Osteocyte (in vitro differentiated cells): ENCODE measurements around the gene SYNE4. TPM values are rescaled to one million over a fixed set of nuclear protein-coding genes. Genes with fewer than 3 reads are reported as not detected.
A peak's percentile ranks its signal among the peaks of the same experiment; 100 is the strongest.

ENCODE experiments used
- DNase-seq: peaks from one replicate; pipeline ENCODE4 v3.0.0; 2021; ENCODE audit warnings: mixed read lengths; ENCODE audit not compliant: unreplicated experiment; ENCODE audit errors: extremely low spot score
- H3K27ac Mint-ChIP-seq: one replicate; pipeline ENCODE4 v1.8.0; 2021; ENCODE audit warnings: mild to moderate bottlenecking, mixed read lengths; ENCODE audit not compliant: unreplicated experiment
- H3K27me3 Mint-ChIP-seq: one replicate; pipeline ENCODE4 v1.8.0; 2021; ENCODE audit warnings: mixed read lengths; ENCODE audit not compliant: unreplicated experiment
- H3K36me3 Mint-ChIP-seq: one replicate; pipeline ENCODE4 v1.8.0; 2021; ENCODE audit warnings: mixed read lengths; ENCODE audit not compliant: unreplicated experiment
- H3K4me1 Mint-ChIP-seq: one replicate; pipeline ENCODE4 v1.8.0; 2021; ENCODE audit warnings: mixed read lengths; ENCODE audit not compliant: unreplicated experiment
- H3K4me3 Mint-ChIP-seq: one replicate; pipeline ENCODE4 v1.8.0; 2021; ENCODE audit warnings: mild to moderate bottlenecking, moderate library complexity, mixed read lengths; ENCODE audit not compliant: unreplicated experiment
- H3K9me3 Mint-ChIP-seq: one replicate; pipeline ENCODE4 v1.8.0; 2021; ENCODE audit warnings: mixed read lengths; ENCODE audit not compliant: unreplicated experiment
- CTCF ChIP-seq: fragments of 200-600 bp; sonication (generic); IDR thresholded peaks from 2 replicates; pipeline ENCODE4 v1.5.0; 2021; ENCODE audit warnings: antibody characterized with exemption, mild to moderate bottlenecking, moderate library complexity
- total RNA-seq: library from RNA; stranded (reverse); gene quantifications from 2 replicates; pipeline ENCODE4 v1.2.1, GENCODE V29; 2021

The SYNE4 gene
- total RNA-seq, 1 donor from 2014 or later, result not detected

GRCh38 chr19:36025541-36025940 lies 16.9 kb upstream of the SYNE4 start:
- no peak overlapping the region for H3K4me3 Mint-ChIP-seq
- DNase-seq, result no peak

DNA sequence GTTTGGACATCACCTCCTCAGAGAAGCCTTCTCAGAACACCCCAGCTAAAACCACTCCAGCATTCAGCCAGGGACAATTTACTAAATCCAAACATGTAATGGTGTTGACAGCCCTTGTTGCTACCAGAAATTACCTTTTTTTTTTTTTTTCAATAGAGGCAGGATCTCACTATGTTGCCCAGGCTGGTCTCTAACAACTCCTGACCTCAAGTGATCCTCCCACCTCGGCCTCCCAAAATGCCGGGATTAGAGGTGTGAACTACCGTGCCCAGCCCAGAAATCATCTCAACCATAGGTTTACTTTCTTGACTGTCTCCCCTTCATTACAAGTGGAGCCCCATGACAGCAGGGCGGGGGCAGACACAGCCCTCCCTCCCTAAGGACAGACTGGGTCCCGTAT lies 14.8 kb upstream of the SYNE4 start:
- no peaks in the 10 kb centered on the region for H3K27me3 Mint-ChIP-seq
- H3K9me3 Mint-ChIP-seq, result no peaks in the 10 kb centered on the region
- peaks cover 28% of the 10 kb centered on the region for H3K36me3 Mint-ChIP-seq
- H3K27ac Mint-ChIP-seq, result no peak overlapping the region
- H3K4me1 Mint-ChIP-seq, result no peaks in the 10 kb centered on the region
- no peak for DNase-seq
- no peak for TF ChIP-seq CTCF
- H3K4me3 Mint-ChIP-seq, result no peak overlapping the region

More at GRCh38 chr19:36025541-36025940, 16.9 kb upstream of the SYNE4 start:
- Mint-ChIP-seq H3K27me3 (no peaks in the 10 kb centered on the region), H3K27ac (no peak overlapping the region), H3K4me1 (peaks cover 4% of the 10 kb centered on the region), H3K9me3 (no peaks in the 10 kb centered on the region), H3K36me3 (peaks cover 35% of the 10 kb centered on the region)
- TF ChIP-seq CTCF, result no peak

GRCh38 chr19:36019061-36019670 lies 10.6 kb upstream of the SYNE4 start:
- Mint-ChIP-seq H3K4me3 (no peak overlapping the region), H3K27me3 (no peaks in the 10 kb centered on the region), H3K9me3 (no peaks in the 10 kb centered on the region), H3K36me3 (peaks cover 31% of the 10 kb centered on the region), H3K27ac (no peak overlapping the region), H3K4me1 (peaks cover 8% of the 10 kb centered on the region)
- DNase-seq, result no peak
- TF ChIP-seq CTCF, result no peak

DNA sequence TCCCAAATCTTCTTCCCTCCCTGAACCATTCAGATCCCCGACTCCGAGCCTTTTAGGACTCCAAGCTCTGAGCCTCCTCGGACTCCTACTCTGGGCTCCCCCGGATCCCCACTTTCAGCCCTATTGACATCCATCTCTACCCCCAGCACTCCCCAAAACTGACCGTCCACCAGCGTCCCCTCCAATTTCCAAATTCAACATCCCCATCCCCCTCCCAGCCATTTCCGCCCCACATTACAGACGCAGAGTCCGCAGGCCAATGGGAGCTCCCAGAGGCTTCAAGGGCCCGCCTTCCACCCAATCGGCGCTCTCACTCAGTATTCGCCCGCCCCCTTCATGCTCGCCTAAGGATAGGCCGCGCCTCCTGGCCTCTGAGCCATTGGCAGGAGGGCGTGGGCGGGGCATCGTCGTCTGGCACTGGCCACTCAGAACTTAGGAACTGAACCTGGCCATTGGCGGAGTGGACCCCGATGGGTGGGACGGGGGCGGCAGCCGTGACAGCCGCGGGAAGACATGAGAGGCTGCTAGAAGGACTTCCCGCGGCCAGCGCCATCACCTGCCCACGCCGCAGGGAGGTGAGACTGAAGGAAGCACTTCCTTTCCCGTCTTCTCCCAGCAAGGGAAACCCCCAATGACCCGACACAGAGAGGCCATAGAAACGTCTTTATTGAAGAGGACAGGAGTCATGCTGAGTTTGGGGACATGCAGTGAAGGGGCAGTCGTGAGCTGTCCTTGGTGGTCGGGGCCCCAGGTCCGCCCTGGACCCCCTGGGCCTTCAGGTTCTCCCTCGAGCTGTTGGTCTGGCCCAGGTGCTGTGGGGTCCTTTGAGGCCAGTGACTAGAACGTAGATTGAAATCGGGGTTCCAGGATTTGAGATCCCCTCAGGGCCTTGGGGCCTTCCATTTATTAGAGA lies 5.7 kb upstream of the SYNE4 start, which contains the start of gene ALKBH6:
ALKBH6 (minus strand) TSS at position 202 of the 913 bp plus-strand sequence. CDS start 816 bp downstream, outside the sequence.
- no peaks in the 10 kb centered on the region for H3K27me3 Mint-ChIP-seq
- DNase-seq, result peak; percentile 99
- no peak for TF ChIP-seq CTCF
- peaks cover 26% of the 10 kb centered on the region for H3K4me1 Mint-ChIP-seq
- H3K9me3 Mint-ChIP-seq, result no peaks in the 10 kb centered on the region
- peak within 1 kb of the TSS; percentile 98 for H3K4me3 Mint-ChIP-seq
- H3K36me3 Mint-ChIP-seq, result peaks cover 17% of the 10 kb centered on the region
- H3K27ac Mint-ChIP-seq, result peak within 1 kb of the TSS; percentile 94
